UCSD-AML1 (cell line): ENCODE measurements around the gene PALD1.

Experiments used
- DNase-seq: peaks from one replicate; lab custom pipeline; 2025; ENCODE audit not compliant: unreplicated experiment; lab: John Stamatoyannopoulos, UW

PALD1 gene

DNA sequence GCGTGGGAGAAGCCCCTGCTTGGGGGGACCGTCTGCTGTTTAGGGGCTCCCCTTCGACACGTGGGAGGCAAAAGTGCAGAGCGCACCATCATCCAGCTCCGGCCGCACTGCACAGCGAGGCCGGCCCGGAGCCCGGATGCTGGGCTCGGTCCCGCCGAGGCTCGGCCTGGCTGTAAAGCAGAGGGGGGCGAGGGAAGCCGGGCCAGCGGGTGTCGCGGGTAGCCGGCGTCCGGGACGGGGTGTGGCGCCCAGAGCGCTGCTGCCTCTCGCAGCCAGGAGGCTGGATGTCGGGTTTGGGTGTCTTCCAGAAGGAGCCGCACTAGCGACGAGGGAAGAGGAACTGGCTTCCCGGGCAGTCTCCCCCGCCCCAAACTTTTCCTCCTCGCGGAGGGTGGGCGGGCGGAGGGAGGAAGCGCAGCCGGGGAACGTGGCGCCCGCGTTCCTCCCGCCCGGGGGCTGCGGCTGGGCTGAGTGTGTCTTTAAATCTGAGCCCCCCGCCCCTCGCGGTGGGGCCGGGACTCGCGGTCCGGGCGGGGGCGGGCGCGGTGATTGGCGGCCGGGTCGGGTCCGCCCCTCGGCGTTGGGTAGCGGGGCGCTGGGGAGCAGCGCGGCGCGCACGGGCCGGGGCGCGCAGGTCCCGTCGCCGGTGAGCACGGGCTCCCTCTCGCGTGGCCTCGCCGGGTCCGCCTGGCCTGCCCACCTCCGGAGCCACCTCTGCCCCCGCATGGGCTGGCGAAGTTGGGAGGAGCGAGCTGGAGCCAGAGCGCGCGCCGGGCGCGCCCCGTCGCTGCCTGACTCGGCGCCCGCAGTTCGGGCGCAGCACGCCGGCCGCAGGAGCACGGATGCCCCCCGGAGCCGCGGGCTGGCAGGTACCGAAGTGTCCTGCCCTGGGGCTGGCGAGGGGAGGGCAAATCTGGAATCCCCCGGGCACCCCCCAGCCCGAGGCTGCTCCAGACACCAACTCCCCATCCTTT is at the start of gene PALD1:
TSS of gene PALD1 (plus strand) at position 577 of the 974 bp plus-strand sequence. CDS start 47,185 bp downstream, outside the sequence.
- DNase-seq, result peak; percentile 77

DNA sequence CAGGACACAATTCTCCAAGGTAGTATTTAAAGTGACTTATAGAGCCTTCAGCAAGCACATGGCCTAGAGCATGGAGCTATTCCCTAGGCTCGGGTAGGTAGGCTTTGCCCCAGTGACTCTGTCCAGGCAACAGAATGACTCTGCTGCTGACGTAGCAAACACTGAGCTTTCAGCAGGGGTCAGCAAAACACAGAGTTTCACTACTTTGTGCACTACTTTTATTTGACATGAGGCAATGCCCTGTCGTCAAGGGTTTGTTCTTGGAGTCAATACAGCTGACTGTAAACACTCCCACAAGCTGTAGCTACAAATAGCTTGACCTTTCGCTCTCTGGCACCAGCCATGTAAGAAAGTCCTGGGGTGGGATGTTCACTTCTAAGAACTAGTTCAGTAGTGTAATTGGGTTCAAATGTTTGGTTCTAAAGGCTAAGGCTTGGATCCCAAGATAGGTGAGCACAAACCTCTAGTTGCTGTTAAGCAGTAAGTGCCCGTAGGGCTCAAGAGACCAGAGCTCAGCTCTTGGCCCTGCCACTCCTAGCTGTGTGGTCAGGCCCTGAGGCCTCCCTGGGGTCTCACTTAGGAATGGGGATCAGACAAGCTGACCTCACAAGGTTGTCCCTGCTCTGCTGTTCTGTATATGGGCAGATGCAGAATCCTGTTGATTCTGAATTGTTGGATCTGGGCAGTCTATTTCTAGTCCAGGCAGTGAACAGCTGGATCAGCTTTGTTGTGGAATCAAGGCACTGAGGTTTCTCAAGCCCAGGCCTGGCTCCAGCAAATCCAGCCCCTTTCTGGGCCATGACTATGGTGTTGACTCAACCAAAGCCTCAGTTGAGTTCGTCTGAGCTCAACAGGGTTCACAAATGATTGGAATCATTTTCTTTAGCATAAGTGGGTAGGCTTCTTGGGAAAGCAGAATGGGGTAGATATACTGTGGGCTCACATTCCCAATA is 47.8 kb upstream of the PALD1 start:
- DNase-seq, result no peak

DNA sequence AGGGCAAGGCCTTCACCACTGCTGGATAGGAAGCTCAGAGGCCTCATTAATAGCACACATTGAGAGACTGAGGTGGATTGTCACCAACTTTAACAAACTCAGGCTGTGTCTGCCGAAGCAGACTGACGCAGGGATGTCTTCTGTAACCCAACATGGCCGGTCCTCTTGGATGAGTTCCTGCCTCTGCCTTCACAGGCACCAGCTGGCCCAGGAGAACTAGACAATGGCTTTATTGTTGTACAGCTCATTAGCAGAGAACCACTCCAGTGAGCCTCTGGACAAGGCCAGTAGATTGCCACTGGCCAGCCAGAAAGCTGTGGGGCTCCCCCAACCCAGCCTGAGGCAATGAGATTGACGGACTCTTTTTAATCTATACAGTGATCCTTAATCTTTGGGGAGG is 46.5 kb upstream of the PALD1 start:
- DNase-seq, result no peak

DNA sequence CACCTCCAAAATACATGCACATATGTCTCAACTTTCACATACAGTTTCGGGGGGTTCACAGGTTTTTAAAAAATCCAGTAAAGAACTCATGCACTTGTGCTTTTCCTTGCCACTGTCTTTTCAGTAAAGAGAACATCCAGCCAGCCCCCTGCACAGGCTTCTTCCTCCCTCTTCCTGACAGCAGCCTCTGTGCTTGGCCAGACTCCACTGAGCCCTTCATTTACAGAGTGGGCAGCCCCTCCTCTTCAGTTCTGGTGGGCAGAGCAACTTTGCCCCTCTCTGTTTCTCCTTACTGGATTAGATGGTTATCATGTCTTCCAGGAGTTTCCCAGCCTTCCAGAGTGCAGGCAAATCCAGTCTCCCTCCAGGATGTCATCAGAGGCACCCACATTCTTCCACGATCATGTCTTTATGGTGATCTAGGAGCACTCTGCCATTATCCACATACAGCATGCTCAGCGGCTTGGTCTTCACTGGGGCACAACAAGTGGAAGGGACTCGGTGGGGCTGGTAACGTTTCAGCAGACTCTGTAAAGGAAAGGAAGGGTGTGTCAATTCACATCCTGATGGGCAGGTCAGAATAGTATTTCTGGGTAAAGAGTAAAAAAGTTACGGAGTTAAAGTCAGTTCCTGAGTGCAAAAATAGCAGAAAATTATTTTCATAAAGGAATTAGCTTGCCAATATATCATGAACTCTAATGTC is 45.9 kb upstream of the PALD1 start:
- no peak for DNase-seq

DNA sequence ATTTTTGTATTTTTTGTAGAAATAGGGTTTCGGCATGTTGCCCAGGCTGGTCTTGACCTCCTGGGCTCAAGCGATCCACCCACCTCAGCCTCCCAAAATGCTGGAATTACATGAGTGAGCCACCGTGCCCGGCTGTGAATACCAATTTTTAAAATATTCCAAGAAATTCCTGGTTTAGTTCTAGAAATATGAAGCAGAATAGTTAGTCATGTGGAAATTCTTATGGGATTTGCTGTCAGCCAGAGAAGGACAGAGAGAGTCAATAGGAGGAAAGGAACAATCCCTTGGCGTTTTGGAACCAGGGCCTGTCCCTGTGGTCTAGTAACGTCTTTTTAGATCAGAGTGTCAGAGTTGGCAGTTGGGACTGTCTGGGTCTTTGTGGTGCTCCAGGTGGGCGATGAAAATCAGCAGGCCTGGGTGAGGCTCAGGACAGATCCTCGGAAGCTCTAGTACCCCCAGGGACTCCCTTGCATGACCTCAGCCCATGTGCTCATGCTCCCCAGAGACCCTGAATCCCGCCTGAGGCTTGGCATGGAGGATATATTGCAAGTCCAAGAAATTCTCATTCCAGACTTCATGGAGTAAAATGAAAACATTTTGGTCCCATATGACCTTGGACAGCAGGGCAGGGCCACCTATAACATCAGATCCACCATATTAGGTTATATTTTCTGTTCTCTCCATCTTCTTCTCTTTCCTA is 44.8 kb upstream of the PALD1 start:
- no peak for DNase-seq

DNA sequence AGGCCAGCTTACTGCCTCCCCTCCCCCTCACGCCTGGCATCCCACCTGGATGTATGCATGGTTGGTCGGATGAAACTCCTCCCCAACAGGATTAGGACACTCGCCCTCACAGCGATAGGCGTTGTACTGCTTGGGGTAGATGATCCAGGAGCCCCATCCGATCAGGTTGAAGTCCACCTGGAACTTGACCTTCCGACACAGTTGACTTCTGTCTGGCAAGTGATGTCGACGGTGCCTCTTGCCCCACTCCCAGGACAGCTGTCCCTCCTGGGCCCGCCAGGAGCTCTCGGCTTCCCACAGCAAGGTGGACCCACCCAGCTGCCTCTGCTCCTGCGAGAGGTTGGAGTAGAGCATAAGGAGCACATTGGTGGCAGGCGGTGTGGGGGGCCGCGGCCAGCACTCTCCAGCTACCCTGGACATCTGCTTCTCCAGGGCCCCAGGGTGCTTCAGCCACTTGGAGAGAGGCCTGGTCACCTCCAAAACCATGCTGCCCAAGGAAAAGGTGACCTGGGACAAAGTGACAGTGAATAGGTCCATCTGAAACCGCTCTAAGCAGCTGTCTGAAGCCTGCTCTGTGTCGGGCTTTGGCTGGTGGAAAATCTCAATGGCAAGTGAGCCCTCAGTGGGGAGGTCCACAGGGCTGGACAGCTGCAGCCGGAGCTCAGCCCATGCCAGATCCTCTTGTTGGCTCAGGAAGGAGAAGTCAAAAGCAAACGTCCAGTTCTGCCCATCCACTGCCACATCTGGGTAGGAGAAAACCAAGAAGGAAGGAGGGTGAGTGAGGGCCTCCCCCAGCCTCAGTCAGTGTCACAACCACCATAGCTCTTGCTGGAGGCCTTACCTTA is 43.1 kb upstream of the PALD1 start:
- DNase-seq, result no peak

DNA sequence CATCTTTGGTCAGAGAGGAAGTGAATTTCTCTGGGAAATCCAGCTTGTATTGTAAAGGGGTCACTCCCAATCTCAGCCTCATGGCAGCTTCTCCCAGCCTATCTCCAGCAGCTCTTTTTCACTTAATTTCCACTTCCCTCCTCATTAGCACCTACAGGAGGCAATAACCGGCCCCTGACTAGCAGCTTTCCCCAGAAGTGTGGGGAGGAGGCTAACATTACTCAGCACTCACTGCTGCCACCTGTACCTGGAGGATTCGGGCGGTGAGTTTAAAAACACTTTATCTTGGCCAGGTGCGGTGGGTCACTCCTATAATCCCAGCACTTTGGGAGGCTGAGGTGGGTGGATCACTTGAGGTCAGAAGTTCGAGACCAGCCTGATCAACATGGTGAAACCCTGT is 40.8 kb upstream of the PALD1 start:
- DNase-seq, result no peak

DNA sequence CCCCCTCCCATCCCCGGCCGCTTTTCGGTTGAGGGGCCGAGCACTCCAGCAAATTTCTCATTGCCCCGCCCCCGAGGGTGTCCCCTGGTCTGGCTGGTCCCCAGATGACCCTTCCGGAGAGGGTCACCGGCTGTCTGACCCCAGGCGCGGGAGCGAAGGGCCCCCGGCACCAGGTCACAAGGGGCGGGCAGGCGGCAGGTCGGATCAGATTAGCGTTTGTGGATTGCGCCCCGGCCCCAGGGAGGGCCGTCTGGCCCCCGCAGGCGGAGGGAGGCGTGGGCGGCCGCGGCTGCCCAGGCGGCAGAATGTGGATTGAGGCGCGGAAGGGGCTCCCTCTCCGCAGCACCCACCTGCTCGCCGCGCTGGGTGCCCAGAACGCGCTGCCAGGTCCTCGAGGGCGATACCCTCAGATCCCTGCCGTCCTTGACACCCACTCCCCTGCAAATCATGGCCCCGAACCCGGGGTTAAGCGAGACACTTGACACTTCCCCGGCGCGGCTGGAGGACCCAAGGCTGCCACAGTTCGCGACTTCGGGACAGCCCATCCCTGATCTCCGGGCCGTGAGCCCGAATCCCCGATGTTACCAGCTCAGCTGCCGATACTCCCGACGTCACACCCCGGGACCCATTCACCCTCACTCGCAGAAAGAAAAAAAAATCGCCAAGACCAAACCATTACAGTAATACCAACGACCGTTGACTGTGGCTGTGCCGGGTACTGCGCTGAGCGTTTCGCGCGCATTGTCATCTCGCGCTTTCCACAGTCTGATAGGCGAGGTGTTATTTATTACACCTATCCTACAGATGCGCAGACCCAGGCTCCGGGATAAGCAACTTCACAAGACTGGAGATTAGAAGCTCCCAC is 38.0 kb upstream of the PALD1 start:
- no peak for DNase-seq

- no peak for DNase-seq
Observed at GRCh38 chr10:70441161-70441894, 37.2 kb upstream of the PALD1 start, which contains the start of gene NODAL. Gene NODAL (minus strand): TSS chr10:70441681. CDS start chr10:70441667, 14 bp downstream.

DNA sequence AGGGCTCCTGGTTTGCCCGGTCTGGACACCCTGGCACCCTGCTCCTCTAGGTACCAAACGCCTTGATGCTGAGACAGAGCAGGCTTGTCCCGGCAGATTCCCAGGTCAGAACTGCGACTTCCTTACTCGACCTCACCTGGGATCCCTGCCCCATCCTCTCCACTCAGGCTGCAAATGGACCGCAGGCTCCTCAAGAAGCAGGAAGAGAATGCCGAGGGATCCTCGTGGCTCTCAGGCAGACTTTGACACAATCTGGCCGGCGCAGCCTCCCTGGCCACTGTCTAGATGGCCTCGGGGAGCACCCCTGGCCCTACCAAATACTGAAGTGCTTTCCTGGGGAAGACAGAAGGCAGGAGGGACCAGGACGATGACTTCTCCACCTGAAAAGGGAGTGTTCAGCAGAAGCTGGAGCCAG is 36.7 kb upstream of the PALD1 start:
- DNase-seq, result no peak

- no peak for DNase-seq
Observed at GRCh38 chr10:70442332-70442988, 36.1 kb upstream of the PALD1 start.

DNA sequence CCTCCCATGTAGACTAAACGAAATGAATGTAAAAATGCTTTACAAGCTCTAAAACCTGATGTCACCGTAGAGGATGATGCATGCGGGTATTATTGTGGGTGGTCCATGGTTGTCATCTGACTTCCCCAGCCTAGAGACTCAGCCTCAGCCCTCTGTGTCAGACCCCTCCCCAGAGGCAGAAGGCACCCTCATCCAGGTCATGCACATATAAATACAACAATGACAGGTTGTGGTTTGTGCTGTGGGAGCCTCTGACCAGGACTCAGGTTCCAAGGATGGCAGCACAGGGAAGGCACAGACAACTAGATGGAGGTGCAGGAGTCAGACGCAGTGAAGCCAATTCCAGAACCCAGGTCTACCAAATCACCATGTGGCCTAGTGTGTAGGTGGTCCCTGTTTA is 33.8 kb upstream of the PALD1 start:
- DNase-seq, result no peak

DNA sequence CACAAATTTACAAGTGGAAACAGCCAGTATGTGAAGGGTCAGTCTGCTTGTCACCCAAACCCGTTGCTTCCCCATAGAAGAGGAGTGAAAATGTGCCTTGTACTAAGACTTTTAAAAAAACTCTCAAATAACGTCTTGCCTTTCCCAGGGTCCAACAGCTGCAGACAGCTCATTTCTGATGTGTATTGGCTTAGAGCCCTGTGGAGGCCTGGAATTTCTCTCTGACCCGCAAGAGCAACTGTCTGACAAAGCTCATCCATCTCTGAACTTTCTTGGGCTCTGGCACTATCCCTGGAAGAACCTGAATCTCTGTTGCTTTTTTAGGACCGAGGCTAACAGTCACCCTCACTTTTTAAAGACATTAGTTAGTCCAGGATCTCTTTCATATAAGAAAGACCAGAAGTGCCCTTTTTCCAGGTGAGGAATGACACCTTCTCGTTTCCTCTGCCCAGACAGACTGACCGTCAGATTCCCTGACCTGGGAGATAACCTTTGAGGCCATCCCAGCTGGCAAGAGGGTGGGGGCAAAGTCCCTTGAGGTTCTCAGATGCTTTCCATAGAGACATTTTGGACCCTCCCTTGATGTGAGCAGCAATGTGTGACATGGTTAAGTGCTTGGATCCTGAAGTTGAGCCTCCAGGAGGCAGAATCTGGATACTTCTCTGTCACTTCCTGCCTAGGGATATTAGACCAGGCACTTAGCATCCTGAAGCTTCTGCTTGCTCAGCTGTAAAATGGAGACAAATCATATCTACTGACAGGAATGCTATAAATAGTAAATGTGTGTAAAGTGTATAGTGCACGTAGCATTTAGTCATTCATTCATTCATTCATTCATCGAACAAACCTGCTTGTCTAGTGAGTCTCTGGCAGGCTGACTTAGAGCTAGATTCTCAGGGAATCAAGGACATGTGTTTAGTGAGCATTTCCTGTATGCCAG is 32.6 kb upstream of the PALD1 start:
- DNase-seq, result no peak

DNA sequence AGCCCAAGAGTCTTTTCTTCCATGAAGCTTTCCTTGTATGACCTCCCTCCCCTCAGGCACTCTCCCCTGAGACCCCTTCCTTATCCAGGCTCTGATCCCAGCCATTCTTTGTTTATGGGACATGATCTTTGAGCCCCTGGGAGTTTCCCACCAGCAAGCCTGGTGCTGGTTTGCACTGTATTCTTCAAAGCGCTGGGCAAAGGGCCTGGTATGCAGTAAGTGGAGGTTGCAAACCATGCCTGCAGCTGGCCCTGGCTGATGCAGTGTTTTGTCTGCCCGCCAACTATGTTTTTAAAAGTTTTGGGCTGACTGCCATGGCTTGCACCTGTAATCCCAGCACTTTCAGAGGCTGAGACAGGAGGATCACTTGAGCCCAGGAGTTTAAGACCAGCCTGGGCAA is 30.3 kb upstream of the PALD1 start:
- DNase-seq, result no peak

DNA sequence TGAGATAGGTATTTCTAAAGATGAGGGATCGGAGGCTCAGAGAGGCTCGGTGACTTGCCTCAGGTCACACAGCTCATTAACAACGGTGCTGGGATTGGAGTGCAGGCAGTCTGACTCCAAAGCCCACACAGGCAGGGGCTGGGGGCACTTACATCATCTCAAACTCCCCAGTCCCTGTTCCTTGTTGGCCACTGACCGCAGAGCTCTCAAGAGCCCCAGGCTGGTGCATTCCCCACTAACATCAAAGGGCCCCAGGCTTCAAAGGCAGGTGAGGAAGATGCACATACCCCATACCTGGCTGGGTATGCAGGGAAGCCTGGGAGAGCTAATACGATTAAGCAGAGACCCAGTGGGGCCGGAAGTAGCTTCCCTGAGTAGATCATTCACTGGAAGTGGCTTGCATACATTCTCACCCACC is 23.3 kb upstream of the PALD1 start:
- DNase-seq, result no peak

GRCh38 chr10:70456164-70456563 is 22.4 kb upstream of the PALD1 start:
- DNase-seq, result no peak
